ENCODE results near the gene DTX3. TPM values are rescaled to one million over a fixed set of nuclear protein-coding genes. Genes with fewer than 3 reads are reported as not detected.

DTX3 gene
- total RNA-seq, 1 donor from 2014 or later: 3.7 TPM

GRCh38 chr12:57611827-57612710 is 7.4 kb downstream of the DTX3 start:
- Histone ChIP-seq H3K27me3 (ENCODE audit: control insufficient read depth, insufficient read depth, low read length) (peaks cover 17% of the 10 kb centered on the region), H3K4me3 (ENCODE audit: low read depth, low read length) (peak overlapping the region; percentile 32), H3K36me3 (ENCODE audit: control insufficient read depth, insufficient read depth, low read length) (no peaks in the 10 kb centered on the region)
- FAIRE-seq (no peak), DNase-seq (ENCODE audit: low read depth) (no peak)
- no peak for TF ChIP-seq CTCF (IDR thresholded peaks at IDR 0.05; ENCODE audit: insufficient read depth, low read length, severe bottlenecking)

- FAIRE-seq (no peak), DNase-seq (ENCODE audit: low read depth) (no peak)
- TF ChIP-seq CTCF (IDR thresholded peaks at IDR 0.05; ENCODE audit: insufficient read depth, low read length, severe bottlenecking): no peak
- Histone ChIP-seq H3K4me3 (ENCODE audit: low read depth, low read length) (no peak overlapping the region), H3K27me3 (ENCODE audit: control insufficient read depth, insufficient read depth, low read length) (peaks cover 17% of the 10 kb centered on the region), H3K36me3 (ENCODE audit: control insufficient read depth, insufficient read depth, low read length) (no peaks in the 10 kb centered on the region)
Observed at GRCh38 chr12:57612711-57613426, 8.2 kb downstream of the DTX3 start.

- Histone ChIP-seq H3K4me3 (ENCODE audit: low read depth, low read length) (no peak overlapping the region), H3K27me3 (ENCODE audit: control insufficient read depth, insufficient read depth, low read length) (peaks cover 17% of the 10 kb centered on the region), H3K36me3 (ENCODE audit: control insufficient read depth, insufficient read depth, low read length) (no peaks in the 10 kb centered on the region)
- DNase-seq (ENCODE audit: low read depth) (no peak), FAIRE-seq (no peak)
- TF ChIP-seq CTCF (IDR thresholded peaks at IDR 0.05; ENCODE audit: insufficient read depth, low read length, severe bottlenecking): no peak
Observed at GRCh38 chr12:57613427-57614109, 8.9 kb downstream of the DTX3 start.

GRCh38 chr12:57614178-57614947 is 9.7 kb downstream of the DTX3 start:
- FAIRE-seq: no peak
- peaks cover 21% of the 10 kb centered on the region for H3K27me3 ChIP-seq (ENCODE audit: control insufficient read depth, insufficient read depth, low read length)
- H3K36me3 ChIP-seq (ENCODE audit: control insufficient read depth, insufficient read depth, low read length): no peaks in the 10 kb centered on the region
- no peak for TF ChIP-seq CTCF (IDR thresholded peaks at IDR 0.05; ENCODE audit: insufficient read depth, low read length, severe bottlenecking)
- peak; percentile 30 for DNase-seq (ENCODE audit: low read depth)
- no peak overlapping the region for H3K4me3 ChIP-seq (ENCODE audit: low read depth, low read length)

- H3K4me3 ChIP-seq (ENCODE audit: low read depth, low read length): no peak overlapping the region
- no peak for DNase-seq (ENCODE audit: low read depth)
- TF ChIP-seq CTCF (IDR thresholded peaks at IDR 0.05; ENCODE audit: insufficient read depth, low read length, severe bottlenecking): no peak
Observed at GRCh38 chr12:57614948-57615500, 10.4 kb downstream of the DTX3 start.

More at GRCh38 chr12:57614948-57615500, 10.4 kb downstream of the DTX3 start:
- Histone ChIP-seq H3K27me3 (ENCODE audit: control insufficient read depth, insufficient read depth, low read length) (peaks cover 28% of the 10 kb centered on the region), H3K36me3 (ENCODE audit: control insufficient read depth, insufficient read depth, low read length) (no peaks in the 10 kb centered on the region)
- no peak for FAIRE-seq
